Osteoblast (primary cell): ENCODE results near the gene DCDC2C. TPM values are rescaled to one million over a fixed set of nuclear protein-coding genes. Genes with fewer than 3 reads are reported as not detected.

Source experiments
- DNase-seq: peaks from one replicate; pipeline ENCODE4 v3.0.0; 2011; ENCODE audit warnings: low spot score, mixed read lengths; ENCODE audit not compliant: insufficient read length; ENCODE audit errors: missing footprints
- H2AFZ ChIP-seq: 2 replicates; pipeline ENCODE4 v1.6.0; 2011; ENCODE audit warnings: mild to moderate bottlenecking, low read length
- H3K27ac ChIP-seq: 2 replicates; pipeline ENCODE4 v1.5.1; 2011; ENCODE audit warnings: mild to moderate bottlenecking, low read depth, low read length, moderate library complexity
- H3K27me3 ChIP-seq: 2 replicates; pipeline ENCODE4 v1.6.0; 2012; ENCODE audit warnings: mild to moderate bottlenecking, control low read depth, inconsistent platforms, low read length, moderate library complexity; ENCODE audit not compliant: insufficient read depth
- H3K36me3 ChIP-seq: 2 replicates; pipeline ENCODE4 v1.5.1; 2011; ENCODE audit warnings: mild to moderate bottlenecking, low read length, control low read depth, moderate library complexity; ENCODE audit not compliant: insufficient read depth
- H3K4me1 ChIP-seq: 2 replicates; pipeline ENCODE4 v1.5.1; 2011; ENCODE audit warnings: mild to moderate bottlenecking, low read length, control low read depth, moderate library complexity; ENCODE audit not compliant: insufficient read depth
- H3K4me2 ChIP-seq: 2 replicates; pipeline ENCODE4 v1.6.0; 2011; ENCODE audit warnings: mild to moderate bottlenecking, low read length; ENCODE audit not compliant: insufficient read depth
- H3K4me3 ChIP-seq: fragments of 200-600 bp; sonication (generic); 3 replicates; pipeline ENCODE4 v1.5.1; 2012; ENCODE audit warnings: mild to moderate bottlenecking, low read length, inconsistent platforms; ENCODE audit not compliant: insufficient read depth
- H3K79me2 ChIP-seq: 2 replicates; pipeline ENCODE4 v1.6.0; 2012; ENCODE audit warnings: mild to moderate bottlenecking, low read length, control low read depth, inconsistent platforms; ENCODE audit not compliant: insufficient read depth
- H3K9me3 ChIP-seq: 2 replicates; pipeline ENCODE4 v1.5.1; 2011; ENCODE audit warnings: low read depth, low read length, control low read depth
- H4K20me1 ChIP-seq: 2 replicates; pipeline ENCODE4 v1.6.0; 2012; ENCODE audit warnings: mild to moderate bottlenecking, low read length, control low read depth; ENCODE audit not compliant: insufficient read depth
- total RNA-seq: library from RNA; depleted of rRNA; stranded (reverse); fragments of >200 nt; gene quantifications from 2 replicates; pipeline ENCODE4 v1.2.3, GENCODE V29; 2012
- TF ChIP-seq, protein P1 (sequence below): IDR thresholded peaks from 2 replicates; pipeline ENCODE4 v1.5.1; 2011; ENCODE audit warnings: mild to moderate bottlenecking, low read depth, low read length, moderate library complexity; ENCODE audit errors: extremely low read depth

The DCDC2C gene
- total RNA-seq, 1 donor: not detected

GRCh38 chr2:3776311-3776710, 72.9 kb downstream of the DCDC2C start:
- Histone ChIP-seq H3K4me2 (no peak overlapping the region), H3K27ac (no peak overlapping the region), H3K27me3 (no peaks in the 10 kb centered on the region), H3K4me3 (no peak overlapping the region), H3K79me2 (no peaks in the 10 kb centered on the region), H3K9me3 (no peaks in the 10 kb centered on the region), H3K36me3 (no peaks in the 10 kb centered on the region), H2AFZ (no peak overlapping the region), H3K4me1 (no peaks in the 10 kb centered on the region), H4K20me1 (no peaks in the 10 kb centered on the region)
- DNase-seq: no peak
- TF ChIP-seq, protein P1, sequence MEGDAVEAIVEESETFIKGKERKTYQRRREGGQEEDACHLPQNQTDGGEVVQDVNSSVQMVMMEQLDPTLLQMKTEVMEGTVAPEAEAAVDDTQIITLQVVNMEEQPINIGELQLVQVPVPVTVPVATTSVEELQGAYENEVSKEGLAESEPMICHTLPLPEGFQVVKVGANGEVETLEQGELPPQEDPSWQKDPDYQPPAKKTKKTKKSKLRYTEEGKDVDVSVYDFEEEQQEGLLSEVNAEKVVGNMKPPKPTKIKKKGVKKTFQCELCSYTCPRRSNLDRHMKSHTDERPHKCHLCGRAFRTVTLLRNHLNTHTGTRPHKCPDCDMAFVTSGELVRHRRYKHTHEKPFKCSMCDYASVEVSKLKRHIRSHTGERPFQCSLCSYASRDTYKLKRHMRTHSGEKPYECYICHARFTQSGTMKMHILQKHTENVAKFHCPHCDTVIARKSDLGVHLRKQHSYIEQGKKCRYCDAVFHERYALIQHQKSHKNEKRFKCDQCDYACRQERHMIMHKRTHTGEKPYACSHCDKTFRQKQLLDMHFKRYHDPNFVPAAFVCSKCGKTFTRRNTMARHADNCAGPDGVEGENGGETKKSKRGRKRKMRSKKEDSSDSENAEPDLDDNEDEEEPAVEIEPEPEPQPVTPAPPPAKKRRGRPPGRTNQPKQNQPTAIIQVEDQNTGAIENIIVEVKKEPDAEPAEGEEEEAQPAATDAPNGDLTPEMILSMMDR: no peak

DNA sequence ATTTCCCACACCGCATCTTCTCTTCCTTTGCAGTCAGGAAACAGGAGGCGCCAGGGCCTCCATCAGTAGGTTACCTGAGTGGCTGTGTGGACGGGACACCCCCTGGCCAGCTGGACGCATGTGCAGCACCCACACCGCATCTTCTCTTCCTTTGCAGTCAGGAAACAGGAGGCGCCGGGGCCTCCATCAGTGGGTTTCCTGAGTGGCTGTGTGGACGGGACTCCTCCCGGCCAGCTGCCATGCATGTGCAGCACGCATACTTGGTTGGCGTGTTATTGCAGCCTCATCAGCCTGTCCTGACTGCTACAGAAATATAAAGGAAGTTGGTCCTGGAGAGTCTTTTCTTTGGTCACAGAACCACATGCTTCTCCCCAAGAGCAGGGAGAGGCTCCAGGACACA, 74.6 kb downstream of the DCDC2C start:
- H3K36me3 ChIP-seq: no peaks in the 10 kb centered on the region
- H4K20me1 ChIP-seq: no peaks in the 10 kb centered on the region
- no peaks in the 10 kb centered on the region for H3K4me1 ChIP-seq
- no peak overlapping the region for H3K4me2 ChIP-seq
- H2AFZ ChIP-seq: no peak overlapping the region
- H3K79me2 ChIP-seq: no peaks in the 10 kb centered on the region
- DNase-seq: no peak
- no peaks in the 10 kb centered on the region for H3K9me3 ChIP-seq
- no peak overlapping the region for H3K4me3 ChIP-seq
- no peak overlapping the region for H3K27ac ChIP-seq
- TF ChIP-seq, protein P1: no peak
- H3K27me3 ChIP-seq: no peaks in the 10 kb centered on the region

DNA sequence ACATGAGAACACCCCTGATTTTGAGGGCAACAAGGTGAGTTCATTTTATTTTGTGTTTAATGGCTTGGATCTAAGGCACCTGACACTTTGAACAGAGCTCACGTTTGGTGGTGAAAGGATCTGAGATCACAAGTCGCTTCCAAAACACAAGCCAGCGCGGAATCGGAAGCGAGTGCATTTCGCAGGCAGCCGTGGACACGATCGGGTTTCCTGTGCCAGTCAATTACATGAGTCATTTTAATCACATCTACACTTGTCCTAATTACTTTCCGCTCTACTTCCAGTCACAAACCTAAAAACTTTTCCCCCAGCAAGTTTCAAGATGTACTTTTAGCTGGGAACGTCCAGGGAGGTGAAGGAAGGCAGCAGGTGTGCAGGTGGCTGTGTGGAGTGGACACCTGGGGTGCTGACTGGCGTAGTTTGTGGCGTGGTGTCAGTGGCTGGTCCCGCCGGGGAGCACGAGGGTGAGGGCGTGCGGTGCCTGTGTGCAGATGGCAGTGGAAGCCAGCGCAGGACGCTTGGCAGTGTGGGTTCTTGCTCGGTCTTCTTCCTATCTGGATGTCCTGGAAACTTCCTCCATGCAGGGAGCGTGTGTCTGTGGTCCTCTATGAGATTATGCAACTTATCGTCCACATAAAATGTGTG, 75.6 kb downstream of the DCDC2C start:
- no peaks in the 10 kb centered on the region for H3K4me1 ChIP-seq
- H3K79me2 ChIP-seq: no peaks in the 10 kb centered on the region
- no peaks in the 10 kb centered on the region for H4K20me1 ChIP-seq
- no peak for DNase-seq
- no peak overlapping the region for H3K4me3 ChIP-seq
- no peaks in the 10 kb centered on the region for H3K9me3 ChIP-seq
- no peak overlapping the region for H2AFZ ChIP-seq
- no peak overlapping the region for H3K27ac ChIP-seq
- no peak overlapping the region for H3K4me2 ChIP-seq
- TF ChIP-seq, protein P1: no peak
- H3K27me3 ChIP-seq: no peaks in the 10 kb centered on the region
- no peaks in the 10 kb centered on the region for H3K36me3 ChIP-seq

GRCh38 chr2:3779496-3780049, 76.2 kb downstream of the DCDC2C start:
- TF ChIP-seq, protein P1: no peak
- Histone ChIP-seq H3K4me2 (no peak overlapping the region), H3K36me3 (no peaks in the 10 kb centered on the region), H2AFZ (no peak overlapping the region), H4K20me1 (no peaks in the 10 kb centered on the region), H3K27ac (no peak overlapping the region), H3K9me3 (no peaks in the 10 kb centered on the region), H3K4me1 (no peaks in the 10 kb centered on the region), H3K27me3 (no peaks in the 10 kb centered on the region), H3K79me2 (no peaks in the 10 kb centered on the region), H3K4me3 (no peak overlapping the region)
- DNase-seq: no peak
